ENCODE results near the gene GADD45GIP1. TPM values are rescaled to one million over a fixed set of nuclear protein-coding genes. Genes with fewer than 3 reads are reported as not detected.

Gene GADD45GIP1
- polyA plus RNA-seq, 1 experiment: 31.6 TPM

GRCh38 chr19:12974301-12975220 lies 17.5 kb upstream of the GADD45GIP1 start:
- no peaks in the 10 kb centered on the region for H3K9me3 ChIP-seq (ENCODE audit: control insufficient read depth, insufficient read depth, low read length)
- no peak overlapping the region for H3K27ac ChIP-seq (ENCODE audit: low read depth, low read length)
- POLR2A ChIA-PET: interaction anchor here (0.8 kb wide), 1 partner anchor 120 kb away, joined by 3 read pairs; no protein-coding TSS in a partner anchor
- DNase-seq (ENCODE audit: low read depth, low spot score): no peak
- TF ChIP-seq CTCF (IDR thresholded peaks at IDR 0.05; ENCODE audit: low read depth, low read length): no peak
- H3K4me3 ChIP-seq (ENCODE audit: low read depth, low read length): no peak overlapping the region
- CTCF ChIA-PET: interaction anchor here (0.6 to 6.7 kb wide), 4 partner anchors 10 to 1652 kb away, joined by 3 to 86 read pairs (median 34); no protein-coding TSS in a partner anchor
- no peaks in the 10 kb centered on the region for H3K27me3 ChIP-seq (ENCODE audit: control insufficient read depth, insufficient read depth, low read length)

- no peak for DNase-seq (ENCODE audit: low read depth, low spot score)
- Histone ChIP-seq H3K27ac (ENCODE audit: low read depth, low read length) (no peak overlapping the region), H3K9me3 (ENCODE audit: control insufficient read depth, insufficient read depth, low read length) (no peaks in the 10 kb centered on the region), H3K27me3 (ENCODE audit: control insufficient read depth, insufficient read depth, low read length) (no peaks in the 10 kb centered on the region), H3K4me3 (ENCODE audit: low read depth, low read length) (no peak overlapping the region)
- ChIA-PET POLR2A (no interaction called here), CTCF (interaction anchor here (1.7 to 5.4 kb wide), 3 partner anchors 9 to 88 kb away, joined by 6 to 66 read pairs (median 7); no protein-coding TSS in a partner anchor)
- TF ChIP-seq CTCF (IDR thresholded peaks at IDR 0.05; ENCODE audit: low read depth, low read length): no peak
These were observed 16.2 kb upstream of the GADD45GIP1 start for GRCh38 chr19:12973236-12973635.

- no peak for TF ChIP-seq CTCF (IDR thresholded peaks at IDR 0.05; ENCODE audit: low read depth, low read length)
- no peak for DNase-seq (ENCODE audit: low read depth, low spot score)
- Histone ChIP-seq H3K27me3 (ENCODE audit: control insufficient read depth, insufficient read depth, low read length) (no peaks in the 10 kb centered on the region), H3K4me3 (ENCODE audit: low read depth, low read length) (no peak overlapping the region), H3K9me3 (ENCODE audit: control insufficient read depth, insufficient read depth, low read length) (no peaks in the 10 kb centered on the region), H3K27ac (ENCODE audit: low read depth, low read length) (no peak overlapping the region)
- POLR2A ChIA-PET: interaction anchor here (1.0 kb wide), 1 partner anchor 182 kb away, joined by 3 read pairs; no protein-coding TSS in a partner anchor
- CTCF ChIA-PET: interaction anchor here (1.7 kb wide), 1 partner anchor 7 kb away, joined by 4 read pairs; no protein-coding TSS in a partner anchor
These were observed 13.2 kb upstream of the GADD45GIP1 start for GRCh38 chr19:12970070-12970820.

GRCh38 chr19:12969292-12969988 lies 12.4 kb upstream of the GADD45GIP1 start, which contains the start of gene DAND5:
Gene DAND5, plus strand, starts transcription at chr19:12969576. Its CDS starts 85 bp downstream, at chr19:12969661.
- no peaks in the 10 kb centered on the region for H3K27me3 ChIP-seq (ENCODE audit: control insufficient read depth, insufficient read depth, low read length)
- no peak within 1 kb of the TSS for H3K27ac ChIP-seq (ENCODE audit: low read depth, low read length)
- no peaks in the 10 kb centered on the region for H3K9me3 ChIP-seq (ENCODE audit: control insufficient read depth, insufficient read depth, low read length)
- no peak for DNase-seq (ENCODE audit: low read depth, low spot score)
- CTCF ChIA-PET: interaction anchor here (0.6 to 1.7 kb wide), 4 partner anchors 8 to 124 kb away, joined by 3 to 4 read pairs (median 4); no protein-coding TSS in a partner anchor
- H3K4me3 ChIP-seq (ENCODE audit: low read depth, low read length): no peak within 1 kb of the TSS
- POLR2A ChIA-PET: interaction anchor here (1.0 kb wide), 1 partner anchor 183 kb away, joined by 3 read pairs; no protein-coding TSS in a partner anchor
- no peak for TF ChIP-seq CTCF (IDR thresholded peaks at IDR 0.05; ENCODE audit: low read depth, low read length)

Measured in AG04450 (cell line).